CD4-positive, alpha-beta T cell treated with Interleukin-2 at 100 ng/mL for 4 hours (primary cell): ENCODE measurements around the gene DLK2.
"Not testable (repeated sequence)": the region's sequence is repeated elsewhere in the genome, so short reads cannot be mapped to it uniquely, and the experiment has no call there.

Source experiments
- DNase-seq: peaks from one replicate; pipeline ENCODE4 v3.0.0-alpha.2; 2020; ENCODE audit warnings: low spot score

Gene DLK2

DNA sequence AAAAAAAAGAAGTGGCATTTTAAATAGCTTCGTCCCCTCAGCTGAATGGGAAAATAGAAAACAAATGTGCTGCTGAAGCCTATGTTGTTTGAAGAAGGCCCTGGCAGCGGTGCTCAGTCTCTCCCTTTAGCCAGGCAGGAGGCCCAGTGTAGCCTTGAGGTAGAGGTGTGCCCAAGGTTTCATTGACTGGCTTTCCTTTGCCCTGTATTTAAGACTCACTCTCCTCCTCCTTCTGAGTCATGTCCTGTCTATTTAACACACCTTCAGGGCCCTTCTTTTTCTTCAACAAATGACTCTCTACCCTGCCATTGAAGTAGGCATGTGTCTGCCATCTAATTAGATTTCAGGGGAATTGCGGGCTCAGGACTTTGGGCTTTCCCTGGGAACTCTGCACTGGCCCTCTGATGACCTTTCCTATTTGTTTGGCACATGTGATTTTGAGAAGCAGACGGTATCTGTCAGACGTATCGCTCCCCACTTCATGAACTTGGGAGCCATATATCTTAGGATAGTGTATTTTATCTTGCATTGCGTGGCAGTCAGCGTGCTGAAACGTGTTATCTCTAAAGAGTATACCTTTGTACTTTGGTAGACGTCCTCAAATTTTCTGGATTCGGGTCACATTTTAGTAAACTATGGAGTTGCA, 26.4 kb upstream of the DLK2 start:
- DNase-seq: no peak

DNA sequence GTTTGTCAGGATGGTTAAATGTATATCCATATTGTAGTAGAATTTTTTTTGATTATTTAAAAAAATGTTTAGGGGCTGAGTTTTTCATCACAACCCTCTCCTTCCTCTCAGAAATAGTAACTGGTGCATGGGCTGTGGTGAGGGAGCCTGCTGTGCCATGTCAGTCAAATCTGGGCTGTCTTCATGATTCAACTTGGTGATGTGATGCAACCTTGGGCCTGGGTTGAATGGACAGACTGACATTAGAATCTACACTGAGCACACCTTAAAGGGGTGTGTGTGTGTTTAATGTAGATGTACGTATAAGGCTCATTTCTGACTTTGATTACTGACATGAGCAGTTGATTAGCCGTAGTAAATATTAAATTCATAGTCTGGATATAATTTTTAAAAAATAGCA, 25.7 kb upstream of the DLK2 start:
- DNase-seq: no peak

DNA sequence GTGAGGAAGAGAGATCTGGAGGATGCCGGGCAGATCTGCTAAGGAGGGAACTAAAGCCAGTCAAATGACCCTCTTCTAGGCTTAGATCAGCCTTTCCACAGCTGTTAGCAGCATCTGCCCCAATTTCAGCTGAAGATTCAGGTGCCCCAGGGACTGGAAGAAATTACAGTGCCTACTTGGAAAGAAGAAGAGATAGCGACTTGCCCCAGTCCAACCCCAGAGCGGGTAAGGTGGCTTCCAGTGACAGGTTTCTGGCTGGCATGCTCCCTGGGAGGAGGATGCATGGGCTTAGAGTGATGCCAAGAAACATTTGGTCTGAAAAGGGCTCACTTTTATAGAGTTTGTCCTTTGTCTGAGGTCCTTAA, 22.6 kb upstream of the DLK2 start:
- DNase-seq: no peak

DNA sequence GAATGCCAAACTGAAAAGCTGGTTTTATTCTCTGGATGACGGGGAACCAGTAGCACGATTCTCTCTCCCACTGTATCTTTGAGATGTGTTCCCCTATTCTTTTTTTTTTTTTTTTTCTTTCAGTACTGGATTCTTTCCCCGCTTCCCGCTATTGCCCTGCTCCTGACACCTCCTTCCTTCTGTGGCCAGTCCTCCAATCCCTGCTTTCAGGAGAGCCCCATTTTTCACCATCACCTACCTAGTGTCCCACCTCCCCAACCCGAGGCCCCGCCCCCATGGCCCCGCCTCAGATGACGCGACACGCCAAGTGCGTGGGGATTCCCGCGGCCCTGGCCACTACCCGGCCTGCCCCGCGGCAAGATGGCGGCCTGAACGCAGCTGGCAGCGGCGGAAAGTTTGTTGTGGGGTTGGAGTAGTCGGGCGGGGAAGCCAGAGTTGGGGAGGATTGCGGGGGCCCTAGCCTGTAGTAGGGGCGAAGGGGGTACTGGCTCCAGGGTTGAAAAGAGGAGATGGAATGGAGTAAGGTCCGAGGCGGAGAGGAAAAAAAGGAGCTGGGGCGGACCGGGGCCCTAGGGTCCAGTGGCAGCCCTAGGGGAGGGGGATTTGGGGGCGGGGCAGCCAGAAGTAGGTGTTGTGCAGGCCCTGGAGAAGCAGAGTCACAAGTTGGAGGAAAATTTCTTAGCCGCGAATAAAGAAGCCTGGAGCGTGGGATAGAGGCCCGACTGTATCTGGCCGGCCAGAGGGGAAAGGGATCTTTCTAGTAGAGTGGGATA, 22.1 kb upstream of the DLK2 start, which contains the start of gene TJAP1:
TSS of gene TJAP1 (plus strand) at position 336 of the 773 bp plus-strand sequence. CDS start 21,432 bp downstream, outside the sequence.
- DNase-seq: peak; percentile 95

DNA sequence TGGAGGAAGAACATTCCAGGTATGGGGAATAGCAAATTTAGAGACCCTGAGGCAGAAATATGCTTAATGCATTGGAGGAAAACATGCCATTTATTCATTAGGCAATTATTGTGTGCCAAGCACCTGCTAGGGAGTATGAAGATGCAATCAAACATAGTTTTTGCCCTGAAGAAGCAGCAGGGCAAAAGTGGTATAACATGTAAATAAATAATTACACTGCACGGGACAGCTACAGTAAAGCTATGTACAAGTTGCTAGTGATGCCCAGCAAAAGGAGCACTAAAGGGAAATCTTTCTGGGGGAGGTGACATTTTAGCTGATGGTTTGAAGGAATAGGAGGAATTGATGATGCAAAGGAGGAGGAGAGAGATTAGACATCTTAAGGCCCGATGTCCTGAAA, 21.4 kb upstream of the DLK2 start:
- DNase-seq: no peak

DNA sequence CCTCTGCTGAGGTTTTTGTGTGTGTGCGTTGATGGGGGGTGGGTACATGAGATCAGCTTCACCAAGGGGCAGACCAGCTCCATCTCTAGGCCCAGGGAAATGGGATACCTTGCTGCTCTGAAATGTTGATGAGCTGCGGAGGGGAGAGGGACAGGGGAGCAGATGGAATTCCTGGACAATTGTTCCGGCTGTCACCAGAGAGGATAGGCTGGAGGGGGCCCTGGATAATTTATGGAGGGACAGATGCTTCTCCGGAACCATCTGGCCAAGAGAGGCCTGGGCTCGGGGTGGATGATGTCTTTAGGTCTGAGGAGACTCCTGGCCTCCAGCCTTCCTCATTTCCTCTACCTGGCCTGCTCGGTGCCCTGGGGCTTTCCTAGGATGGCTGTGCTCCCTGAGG, 20.2 kb upstream of the DLK2 start:
- DNase-seq: no peak

DNA sequence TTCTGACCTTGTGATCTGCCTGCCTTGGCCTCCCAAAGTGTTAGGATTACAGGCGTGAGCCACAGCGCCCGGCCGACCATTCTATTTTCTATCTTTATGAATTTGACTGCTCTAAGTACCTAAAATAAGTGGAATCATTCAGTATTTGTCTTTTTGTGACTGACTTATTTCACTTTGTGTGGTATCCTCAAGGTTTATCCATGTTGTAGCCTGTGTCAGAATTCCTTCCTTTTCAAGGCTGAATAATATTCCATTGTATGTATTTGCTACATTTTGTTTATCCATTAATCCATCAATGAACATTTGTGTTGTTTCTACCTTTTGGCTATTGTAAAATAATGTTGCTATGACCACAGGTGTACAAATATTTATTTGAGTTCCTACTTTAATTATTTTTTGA, 17.2 kb upstream of the DLK2 start:
- no peak for DNase-seq

DNA sequence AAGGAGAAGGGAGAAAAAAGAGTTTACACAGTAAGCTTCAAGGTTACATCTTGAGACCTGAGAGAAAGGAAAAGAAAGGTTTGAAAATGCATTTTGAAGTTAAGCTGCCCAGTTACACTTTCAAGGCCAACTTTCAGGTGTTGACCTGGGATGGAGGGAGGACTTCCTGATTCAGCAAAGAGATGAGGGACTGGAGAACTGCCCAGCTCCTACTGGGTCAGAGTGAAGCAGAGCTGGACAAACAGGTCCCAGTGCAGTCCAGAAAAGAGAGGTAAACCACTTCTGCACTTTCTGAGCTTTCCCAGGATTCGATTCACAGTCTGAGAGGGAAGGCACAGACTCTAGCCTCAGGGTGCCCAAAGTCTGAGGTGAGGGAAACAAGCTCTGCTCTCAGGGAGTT, 16.1 kb upstream of the DLK2 start:
- no peak for DNase-seq

DNA sequence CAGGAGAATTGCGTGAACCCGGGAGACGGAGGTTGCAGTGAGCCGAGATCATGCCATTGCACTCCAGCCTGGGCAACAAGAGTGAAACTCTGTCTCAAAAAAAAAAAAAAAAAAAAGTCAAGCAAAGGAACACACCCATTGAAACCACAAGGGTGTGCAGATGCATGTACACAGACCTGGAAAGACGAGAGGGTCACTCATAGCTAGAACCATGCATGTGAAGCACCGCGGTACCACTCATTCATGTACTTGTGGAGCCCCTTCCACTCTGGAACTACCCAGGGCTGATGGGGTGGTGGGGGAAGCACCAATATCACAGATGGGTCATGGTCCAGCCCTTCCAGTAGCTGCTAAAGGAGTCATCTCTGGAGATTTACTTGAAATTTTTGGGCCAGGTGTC, 14.6 kb upstream of the DLK2 start:
- DNase-seq: no peak

DNA sequence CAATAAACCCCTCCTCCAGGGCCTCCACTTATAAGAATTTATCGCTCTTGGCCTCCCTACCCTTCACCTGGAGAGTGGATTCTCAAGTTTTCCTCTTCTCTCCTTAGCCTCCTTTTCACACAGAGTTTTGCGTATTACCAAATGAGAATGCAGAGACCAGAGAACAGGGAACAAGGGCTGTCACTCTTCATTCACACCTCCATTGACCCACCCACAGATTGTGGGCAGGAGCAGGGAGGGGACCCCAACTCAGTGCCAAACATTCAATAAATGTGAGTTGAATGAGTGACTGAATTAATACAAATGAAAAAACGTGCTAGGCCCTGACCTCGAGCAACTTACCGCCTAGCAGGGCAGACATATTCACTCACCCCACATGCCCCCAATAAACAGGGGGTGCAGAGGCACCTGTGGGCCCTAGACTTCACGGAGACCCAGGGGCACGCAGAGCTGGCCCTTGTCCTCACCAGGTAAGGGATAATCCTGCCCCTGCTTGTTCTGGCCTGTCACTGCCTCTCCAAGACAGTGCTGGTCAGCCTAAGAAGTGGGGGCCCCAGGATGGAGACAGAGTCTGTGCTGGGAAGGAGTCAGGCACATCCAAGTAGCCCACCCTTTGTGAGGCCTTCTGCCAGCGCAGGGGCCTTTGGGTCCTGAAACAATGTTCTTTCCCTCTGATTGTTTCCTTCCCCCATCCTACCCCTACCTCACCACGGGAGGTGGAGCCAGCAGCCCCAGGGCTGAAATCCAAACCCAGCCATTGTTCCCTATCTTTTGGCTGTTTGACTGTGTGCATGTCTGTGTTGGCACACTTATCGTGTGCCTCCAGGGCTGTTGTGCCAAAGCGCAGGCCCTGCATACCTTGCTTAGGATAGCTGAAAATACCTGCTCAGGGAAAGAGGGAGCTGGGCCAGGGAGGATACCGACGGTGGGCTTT, 13.7 kb upstream of the DLK2 start:
- no peak for DNase-seq

DNA sequence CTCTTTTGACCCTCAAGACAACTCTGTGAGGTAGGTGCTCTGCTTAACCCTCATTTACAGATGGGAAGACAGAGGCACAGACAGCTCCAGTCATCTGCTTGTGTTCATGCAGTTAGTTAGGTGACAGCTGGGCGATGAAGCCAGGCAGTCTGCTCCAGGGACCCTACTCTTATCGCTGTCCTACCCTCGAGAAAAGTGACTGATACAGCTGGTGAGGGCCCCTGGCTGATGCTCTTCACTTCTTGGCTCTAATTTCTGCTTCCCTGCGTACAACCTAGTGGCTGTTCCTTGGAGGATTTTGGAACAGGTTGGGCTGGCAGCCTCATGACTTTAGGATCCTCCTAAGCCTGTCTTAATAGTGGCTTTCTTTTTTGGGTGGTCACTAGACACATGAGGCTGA, 12.9 kb upstream of the DLK2 start:
- no peak for DNase-seq

DNA sequence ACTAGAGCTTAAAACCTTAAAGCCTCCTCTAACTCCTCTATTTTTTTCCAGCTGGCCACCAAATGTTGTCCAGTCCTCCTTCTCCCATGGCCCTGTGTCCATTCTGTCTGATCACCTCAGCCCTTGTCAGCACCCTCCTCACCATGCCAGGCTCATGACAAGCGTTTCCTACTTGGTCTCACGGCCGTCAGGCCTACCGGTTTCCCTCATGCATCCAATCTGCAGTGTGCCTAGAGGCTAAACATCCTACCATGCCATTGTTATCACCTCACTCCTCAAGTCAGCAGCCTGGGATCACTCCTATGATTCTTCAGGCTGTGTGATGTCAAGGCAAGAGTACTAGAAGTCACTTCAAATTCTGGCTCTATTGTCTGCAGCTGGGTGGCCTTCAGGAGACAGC, 12.4 kb upstream of the DLK2 start:
- no peak for DNase-seq

DNA sequence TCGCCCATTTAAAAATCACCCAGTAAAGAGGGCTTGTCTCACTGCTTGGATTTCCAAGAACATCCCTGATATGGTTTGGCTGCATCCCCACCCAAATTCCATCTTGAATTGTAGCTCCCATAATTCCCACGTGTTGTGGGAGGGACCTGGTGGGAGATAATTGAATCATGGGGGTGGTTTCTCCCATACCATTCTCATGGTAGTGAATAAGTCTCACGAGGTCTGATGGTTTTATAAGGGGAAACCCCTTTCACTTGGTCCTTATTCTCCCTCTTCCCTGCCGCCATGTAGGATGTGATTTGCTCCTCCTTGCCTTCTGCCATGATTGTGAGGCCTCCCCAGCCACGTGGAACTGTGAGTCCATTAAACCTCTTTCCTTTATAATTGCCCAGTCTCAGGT, 11.9 kb upstream of the DLK2 start:
- not testable (repeated sequence) for DNase-seq

DNA sequence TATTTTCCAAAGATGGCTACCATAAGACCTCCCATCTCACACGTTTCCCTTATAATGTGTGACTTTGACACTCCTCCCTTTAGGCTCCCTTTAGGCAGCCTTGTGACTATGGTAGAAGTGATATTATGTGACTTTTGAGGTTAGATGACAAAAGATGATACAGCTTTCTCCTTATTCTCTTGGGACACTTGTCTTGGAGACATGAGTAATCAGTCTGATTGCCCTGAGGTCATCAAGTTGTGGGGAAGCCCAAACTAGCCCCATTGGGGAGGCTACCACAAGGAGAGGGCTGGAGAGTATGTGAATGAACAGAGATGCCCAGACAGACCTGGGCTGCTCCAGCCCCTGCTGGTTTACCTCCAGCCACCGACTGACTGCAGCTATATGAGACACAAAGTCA, 10.6 kb upstream of the DLK2 start:
- no peak for DNase-seq

DNA sequence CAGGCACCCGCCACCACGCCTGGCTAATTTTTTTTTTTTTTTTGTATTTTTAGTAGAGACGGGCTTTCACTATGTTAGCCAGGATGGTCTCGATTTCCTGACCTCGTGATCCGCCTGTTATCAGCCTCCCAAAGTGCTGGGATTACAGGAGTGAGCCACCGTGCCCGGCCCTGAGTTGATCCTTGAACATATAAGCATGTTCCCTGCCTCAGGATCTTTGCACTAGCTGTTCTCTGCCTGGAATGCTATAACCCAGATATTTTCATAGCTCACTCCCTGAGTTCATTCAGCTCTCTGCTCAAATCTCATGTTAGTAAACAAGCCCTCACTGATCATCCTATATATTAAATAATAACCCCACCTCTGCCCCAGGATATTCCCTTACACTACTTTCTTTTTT, 9.0 kb upstream of the DLK2 start:
- DNase-seq: no peak

DNA sequence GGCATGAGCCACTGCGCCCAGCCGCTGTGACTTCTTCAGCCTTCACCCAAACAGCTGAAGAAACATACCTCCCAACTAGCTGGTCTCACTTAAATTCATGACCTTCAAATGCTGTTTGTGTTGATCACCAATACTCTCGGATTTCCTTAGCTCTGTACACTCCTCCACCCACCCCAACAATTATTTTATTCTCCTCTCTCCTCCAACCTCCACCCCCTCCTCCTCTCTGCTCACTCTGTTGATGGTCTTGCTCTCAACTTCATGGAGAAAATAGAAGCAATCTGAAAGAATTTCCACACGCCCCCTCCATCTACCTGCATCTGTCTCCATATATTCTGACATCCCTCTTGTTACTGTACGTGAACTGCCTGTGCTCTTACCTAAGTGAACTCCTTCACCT, 6.6 kb upstream of the DLK2 start:
- no peak for DNase-seq

DNA sequence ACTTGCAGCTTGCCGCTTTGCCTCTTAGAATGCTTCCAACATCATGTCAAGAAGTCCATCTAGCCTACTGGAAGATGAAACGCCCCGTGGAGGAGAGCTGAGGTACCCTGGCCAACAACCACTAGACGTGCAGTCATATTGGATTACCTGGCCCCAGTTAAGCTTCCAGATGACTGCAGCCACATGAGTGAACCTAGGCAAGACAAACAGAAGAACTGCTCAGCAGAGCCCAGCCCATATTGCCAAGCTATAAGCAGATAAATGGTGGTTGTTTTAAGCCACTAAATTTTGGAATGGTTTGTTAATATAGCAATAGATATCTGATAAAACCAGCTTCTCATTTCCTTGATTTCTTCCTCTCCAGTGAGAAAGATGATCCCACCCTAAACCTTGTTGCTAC, 4.7 kb upstream of the DLK2 start:
- DNase-seq: no peak

DNA sequence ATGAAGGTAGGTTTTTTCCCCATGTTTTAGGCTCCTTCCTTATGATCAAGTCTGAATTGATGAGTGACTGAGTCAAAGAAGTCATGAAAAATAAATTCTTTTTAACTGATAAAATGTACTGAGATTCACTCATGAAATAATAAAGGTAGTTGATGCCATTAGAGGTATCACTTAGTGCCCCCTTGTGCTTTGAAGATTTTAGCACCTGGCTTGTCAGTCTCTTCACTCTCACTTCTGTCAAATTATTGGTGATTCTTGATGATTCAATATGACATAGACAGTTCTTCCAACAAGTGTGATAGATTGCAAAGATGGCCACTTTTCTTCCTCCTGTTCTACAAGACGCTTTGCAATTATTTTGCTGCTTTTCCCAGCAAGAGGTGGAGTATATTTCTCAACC, 4.2 kb upstream of the DLK2 start:
- no peak for DNase-seq

DNA sequence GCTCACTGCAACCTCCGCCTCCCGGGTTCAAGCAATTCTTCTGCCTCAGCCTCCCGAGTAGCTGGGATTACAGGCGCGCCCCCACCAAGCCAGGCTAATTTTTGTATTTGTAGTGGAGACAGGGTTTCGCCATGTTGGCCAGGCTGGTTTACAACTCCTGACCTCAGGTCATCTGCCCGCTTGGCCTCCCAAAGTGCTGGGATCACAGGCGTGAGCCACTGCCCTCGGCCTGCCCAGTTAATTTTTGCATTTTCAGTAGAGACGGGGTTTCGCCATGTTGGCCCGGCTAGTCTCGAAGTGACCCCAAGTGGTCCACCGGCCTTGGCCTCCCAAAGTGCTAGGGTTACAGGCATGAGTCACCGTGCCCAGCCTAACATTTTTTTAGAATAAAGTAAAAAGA, 2.8 kb upstream of the DLK2 start:
- DNase-seq: not testable (repeated sequence)

DNA sequence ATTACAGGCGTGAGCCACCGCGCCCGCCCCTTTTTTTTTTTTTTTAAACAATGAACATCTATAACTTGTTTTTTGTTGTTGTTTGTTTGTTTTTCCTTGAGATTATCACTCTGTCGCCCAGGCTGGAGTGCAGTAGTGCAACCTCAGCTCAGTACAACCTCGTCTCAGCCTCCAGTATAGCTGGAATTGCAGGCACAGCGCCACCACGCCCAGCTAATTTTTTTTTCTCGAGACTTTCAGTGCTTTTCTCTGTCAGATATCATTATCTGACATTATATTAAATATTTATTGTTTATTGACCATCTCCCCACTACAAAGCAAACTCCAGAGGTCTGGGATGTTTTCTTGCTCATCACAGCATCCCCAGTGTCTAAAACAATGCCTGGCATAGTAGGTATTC, 2.3 kb upstream of the DLK2 start:
- DNase-seq: no peak

DNA sequence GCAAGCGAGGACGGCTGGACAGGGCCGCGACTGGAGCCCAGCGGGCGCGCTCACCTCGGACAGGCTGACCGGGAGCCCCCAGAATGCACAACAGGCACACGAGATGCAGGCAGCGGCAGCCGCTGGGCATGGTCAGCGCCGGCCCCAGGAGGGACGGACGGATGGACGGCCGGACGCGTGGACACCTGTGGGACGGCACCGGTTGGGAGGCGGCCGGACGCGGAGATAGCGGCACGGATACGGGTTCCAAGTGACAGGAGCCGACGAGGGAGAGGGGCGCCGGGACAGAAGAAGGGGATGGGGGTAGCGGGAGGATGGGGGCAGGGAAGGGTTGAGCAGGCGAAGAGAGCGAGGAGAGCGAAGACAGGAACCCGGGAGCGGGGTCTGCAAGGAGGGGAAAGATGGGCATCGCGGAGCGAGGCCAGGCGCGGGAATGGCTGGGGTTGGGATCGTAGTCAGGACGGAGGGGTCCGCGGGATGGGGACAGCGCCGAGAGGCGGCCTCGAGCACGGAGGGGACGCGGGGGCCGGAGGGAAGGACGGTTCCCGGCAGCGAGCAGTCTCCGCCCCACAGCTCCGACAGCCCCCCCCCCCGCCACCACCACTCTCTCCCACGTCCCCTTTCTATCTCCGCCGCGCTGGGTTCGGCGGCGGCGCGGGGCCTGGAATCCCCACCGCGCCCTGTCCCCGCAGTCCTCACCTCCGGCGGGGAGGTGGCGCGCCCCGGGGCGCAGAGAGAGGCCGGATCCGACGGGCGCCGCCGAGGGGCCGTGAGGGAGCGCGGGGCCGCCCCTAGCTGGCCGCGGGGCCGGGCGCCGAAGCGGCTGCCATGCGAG, 435 bp downstream of the DLK2 start:
- DNase-seq: peak; percentile 8

DNA sequence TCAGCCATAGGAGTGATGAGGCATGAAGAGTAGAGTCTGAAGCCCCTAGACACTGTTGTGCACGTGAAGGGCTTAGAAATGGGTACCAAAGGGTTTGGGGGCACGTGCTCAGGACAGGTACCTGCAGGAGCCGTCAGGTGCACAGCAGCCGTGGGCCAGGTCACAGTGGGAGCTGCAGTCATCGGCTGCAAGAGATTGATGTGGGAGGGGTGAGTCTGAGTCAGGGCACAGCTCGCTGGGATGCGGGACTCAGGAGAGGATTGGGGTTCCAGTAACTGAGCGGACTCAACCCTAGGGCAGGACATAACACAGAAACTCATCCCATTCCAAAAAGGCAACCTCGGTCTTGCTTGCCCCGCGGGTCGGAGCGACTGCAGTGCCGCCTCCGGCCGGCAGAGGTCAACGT, 1.1 kb downstream of the DLK2 start:
- peak; percentile 70 for DNase-seq
